Left ventricle myocardium inferior (tissue), 1 donor: ENCODE measurements around the gene TERT. TPM values are rescaled to one million over a fixed set of nuclear protein-coding genes. Genes with fewer than 3 reads are reported as not detected.

Source experiments
- DNase-seq: peaks from one replicate; pipeline ENCODE4 v3.0.0-alpha.2; 2020
- H3K27ac ChIP-seq: fragments of 200-600 bp; replicated peaks from 2 replicates; pipeline ENCODE4 v1.8.0; 2021
- H3K27me3 ChIP-seq: fragments of 200-600 bp; 2 replicates; pipeline ENCODE4 v1.8.0; 2021; ENCODE audit warnings: low read depth
- H3K36me3 ChIP-seq: fragments of 200-600 bp; 2 replicates; pipeline ENCODE4 v1.8.0; 2021
- H3K4me1 ChIP-seq: fragments of 200-600 bp; 2 replicates; pipeline ENCODE4 v1.8.0; 2021
- H3K4me3 ChIP-seq: fragments of 200-600 bp; 2 replicates; pipeline ENCODE4 v1.8.0; 2021; ENCODE audit warnings: mild to moderate bottlenecking, moderate library complexity
- H3K9me3 ChIP-seq: fragments of 200-600 bp; replicated peaks from 2 replicates; pipeline ENCODE4 v1.8.0; 2021
- intact Hi-C: fragments of 100-400 bp; cut with micrococcal nuclease; formaldehyde crosslinking; loops from one replicate; pipeline ENCODE4 v1.11.0; 2022
- total RNA-seq: library from RNA; stranded (reverse); fragmentation: NEBNext Ultra II Directional; extraction: Animal tissue kit (Norgen Biotek cat#: 25700); gene quantifications from one replicate; pipeline ENCODE4 v1.2.1, GENCODE V29; 2021
- TF ChIP-seq, protein P1 (sequence below): fragments of 200-600 bp; IDR thresholded peaks from 2 replicates; pipeline ENCODE4 v1.8.0; 2021; ENCODE audit warnings: antibody characterized with exemption, mild to moderate bottlenecking, borderline replicate concordance
- donor health status: DM: no; HTN: yes; CAD: no; lungs with severe emphysema.

TERT gene
- total RNA-seq, 1 donor from 2014 or later: not detected

DNA sequence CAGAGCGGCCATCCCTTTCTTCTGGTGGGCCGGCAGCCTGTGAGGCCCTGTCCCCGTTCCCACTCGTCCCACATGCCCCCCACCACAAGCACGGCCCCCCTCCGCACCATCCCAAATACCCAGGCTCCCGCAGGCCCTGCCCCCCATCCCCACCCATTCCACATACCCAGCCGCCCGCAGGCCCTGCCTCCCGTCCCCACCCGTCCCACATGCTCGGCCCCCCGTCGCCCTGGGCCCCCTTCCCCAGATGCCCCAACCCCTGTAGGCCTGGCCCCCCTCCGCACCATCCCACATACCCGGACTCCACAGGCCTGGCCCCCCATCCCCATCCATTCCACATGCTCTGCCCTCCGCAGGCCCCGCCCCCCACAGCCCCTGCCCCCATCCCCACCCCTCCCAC is 82.0 kb downstream of the TERT start:
- no peak for DNase-seq
- intact Hi-C loops: no loop called here
- TF ChIP-seq, protein P1, sequence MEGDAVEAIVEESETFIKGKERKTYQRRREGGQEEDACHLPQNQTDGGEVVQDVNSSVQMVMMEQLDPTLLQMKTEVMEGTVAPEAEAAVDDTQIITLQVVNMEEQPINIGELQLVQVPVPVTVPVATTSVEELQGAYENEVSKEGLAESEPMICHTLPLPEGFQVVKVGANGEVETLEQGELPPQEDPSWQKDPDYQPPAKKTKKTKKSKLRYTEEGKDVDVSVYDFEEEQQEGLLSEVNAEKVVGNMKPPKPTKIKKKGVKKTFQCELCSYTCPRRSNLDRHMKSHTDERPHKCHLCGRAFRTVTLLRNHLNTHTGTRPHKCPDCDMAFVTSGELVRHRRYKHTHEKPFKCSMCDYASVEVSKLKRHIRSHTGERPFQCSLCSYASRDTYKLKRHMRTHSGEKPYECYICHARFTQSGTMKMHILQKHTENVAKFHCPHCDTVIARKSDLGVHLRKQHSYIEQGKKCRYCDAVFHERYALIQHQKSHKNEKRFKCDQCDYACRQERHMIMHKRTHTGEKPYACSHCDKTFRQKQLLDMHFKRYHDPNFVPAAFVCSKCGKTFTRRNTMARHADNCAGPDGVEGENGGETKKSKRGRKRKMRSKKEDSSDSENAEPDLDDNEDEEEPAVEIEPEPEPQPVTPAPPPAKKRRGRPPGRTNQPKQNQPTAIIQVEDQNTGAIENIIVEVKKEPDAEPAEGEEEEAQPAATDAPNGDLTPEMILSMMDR: no peak
- H3K27me3 ChIP-seq: peaks cover 60% of the 10 kb centered on the region
- H3K4me3 ChIP-seq: no peak overlapping the region
- peaks cover 6% of the 10 kb centered on the region for H3K9me3 ChIP-seq
- H3K36me3 ChIP-seq: no peaks in the 10 kb centered on the region
- no peak overlapping the region for H3K27ac ChIP-seq
- no peaks in the 10 kb centered on the region for H3K4me1 ChIP-seq

GRCh38 chr5:1212271-1212670 is 82.6 kb downstream of the TERT start:
- no peak for DNase-seq
- Histone ChIP-seq H3K4me3 (no peak overlapping the region), H3K27me3 (peaks cover 60% of the 10 kb centered on the region), H3K9me3 (peaks cover 6% of the 10 kb centered on the region), H3K36me3 (no peaks in the 10 kb centered on the region), H3K27ac (no peak overlapping the region), H3K4me1 (no peaks in the 10 kb centered on the region)
- intact Hi-C loops: no loop called here
- TF ChIP-seq, protein P1: no peak

DNA sequence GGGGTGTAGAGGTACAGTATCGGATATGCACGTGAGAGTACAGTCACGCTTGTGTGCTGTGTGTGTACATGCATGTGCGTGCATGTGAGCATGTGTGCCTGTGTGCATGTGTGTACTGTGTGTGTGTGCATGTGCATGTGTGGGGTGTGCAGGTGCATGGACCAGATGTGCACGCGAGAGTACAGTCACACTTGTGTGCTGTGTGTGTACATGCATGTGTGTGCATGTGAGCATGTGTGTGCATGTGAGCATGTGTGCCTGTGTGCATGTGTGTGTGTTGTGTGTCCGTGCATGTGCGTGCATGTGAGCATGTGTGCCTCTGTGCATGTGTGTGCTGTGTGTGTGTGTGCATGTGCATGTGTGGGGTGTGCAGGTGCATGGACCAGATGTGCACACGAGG is 83.2 kb downstream of the TERT start:
- Histone ChIP-seq H3K27ac (no peak overlapping the region), H3K4me1 (no peaks in the 10 kb centered on the region), H3K27me3 (peaks cover 60% of the 10 kb centered on the region), H3K4me3 (no peak overlapping the region), H3K36me3 (no peaks in the 10 kb centered on the region), H3K9me3 (peaks cover 6% of the 10 kb centered on the region)
- intact Hi-C loops: no loop called here
- TF ChIP-seq, protein P1: no peak
- DNase-seq: no peak

DNA sequence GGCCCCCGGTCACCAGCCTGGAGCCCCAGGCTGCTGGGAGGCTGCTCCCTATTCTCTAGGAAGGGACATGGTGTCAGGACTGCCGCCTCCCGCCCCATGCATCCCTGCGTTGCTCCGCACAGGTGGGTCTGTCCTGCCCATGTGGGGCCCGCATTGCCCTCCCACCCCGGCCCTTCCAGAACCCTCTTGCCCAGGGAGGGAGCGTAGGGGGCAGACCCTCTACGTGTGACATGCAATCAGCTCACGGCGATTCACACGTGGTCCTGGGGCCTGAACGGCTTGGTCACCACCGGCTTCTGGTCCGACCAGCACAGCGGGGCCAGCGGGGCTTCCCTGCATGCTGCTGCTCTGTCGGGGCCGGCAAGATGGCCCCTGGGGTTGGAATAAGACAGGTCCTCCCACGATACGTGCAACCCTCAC is 84.0 kb downstream of the TERT start:
- intact Hi-C loops: no loop called here
- no peak for DNase-seq

GRCh38 chr5:1209896-1210776 is 84.7 kb downstream of the TERT start:
- intact Hi-C loops: no loop called here
- Histone ChIP-seq H3K27ac (no peak overlapping the region), H3K36me3 (no peaks in the 10 kb centered on the region), H3K27me3 (peaks cover 68% of the 10 kb centered on the region), H3K9me3 (no peaks in the 10 kb centered on the region), H3K4me1 (no peaks in the 10 kb centered on the region), H3K4me3 (no peak overlapping the region)
- TF ChIP-seq, protein P1: no peak
- DNase-seq: no peak

More for the DNA sequence above, 84.0 kb downstream of the TERT start:
- Histone ChIP-seq H3K27me3 (peaks cover 68% of the 10 kb centered on the region), H3K4me3 (no peak overlapping the region), H3K4me1 (no peaks in the 10 kb centered on the region), H3K36me3 (no peaks in the 10 kb centered on the region), H3K9me3 (peaks cover 4% of the 10 kb centered on the region), H3K27ac (no peak overlapping the region)
- TF ChIP-seq, protein P1: no peak
